GM10248 (cell line): ENCODE results near the gene C3orf20.

Source experiments
- CTCF ChIA-PET: fragments of 300-600 bp; sonication (Branson Sonifier 250); formaldehyde crosslinking; extraction: SDS; loops from one replicate; lab custom pipeline; 2021; ENCODE audit warnings: antibody characterized with exemption; lab: Yijun Ruan, JAX
- POLR2A ChIA-PET: fragments of 350-650 bp; sonication (Branson Sonifier 250); formaldehyde crosslinking; extraction: SDS; loops from one replicate; lab custom pipeline; 2020; ENCODE audit warnings: antibody characterized with exemption; lab: Yijun Ruan, JAX
- DNase-seq: peaks from one replicate; pipeline ENCODE4 v3.0.0; 2012; ENCODE audit errors: extremely low spot score
- TF ChIP-seq, protein P1 (sequence below): IDR thresholded peaks from 2 replicates; pipeline ENCODE4 v1.5.1; 2012; ENCODE audit warnings: mild to moderate bottlenecking, low read depth; ENCODE audit errors: extremely low read depth, missing control alignments, control extremely low read depth

Gene C3orf20

DNA sequence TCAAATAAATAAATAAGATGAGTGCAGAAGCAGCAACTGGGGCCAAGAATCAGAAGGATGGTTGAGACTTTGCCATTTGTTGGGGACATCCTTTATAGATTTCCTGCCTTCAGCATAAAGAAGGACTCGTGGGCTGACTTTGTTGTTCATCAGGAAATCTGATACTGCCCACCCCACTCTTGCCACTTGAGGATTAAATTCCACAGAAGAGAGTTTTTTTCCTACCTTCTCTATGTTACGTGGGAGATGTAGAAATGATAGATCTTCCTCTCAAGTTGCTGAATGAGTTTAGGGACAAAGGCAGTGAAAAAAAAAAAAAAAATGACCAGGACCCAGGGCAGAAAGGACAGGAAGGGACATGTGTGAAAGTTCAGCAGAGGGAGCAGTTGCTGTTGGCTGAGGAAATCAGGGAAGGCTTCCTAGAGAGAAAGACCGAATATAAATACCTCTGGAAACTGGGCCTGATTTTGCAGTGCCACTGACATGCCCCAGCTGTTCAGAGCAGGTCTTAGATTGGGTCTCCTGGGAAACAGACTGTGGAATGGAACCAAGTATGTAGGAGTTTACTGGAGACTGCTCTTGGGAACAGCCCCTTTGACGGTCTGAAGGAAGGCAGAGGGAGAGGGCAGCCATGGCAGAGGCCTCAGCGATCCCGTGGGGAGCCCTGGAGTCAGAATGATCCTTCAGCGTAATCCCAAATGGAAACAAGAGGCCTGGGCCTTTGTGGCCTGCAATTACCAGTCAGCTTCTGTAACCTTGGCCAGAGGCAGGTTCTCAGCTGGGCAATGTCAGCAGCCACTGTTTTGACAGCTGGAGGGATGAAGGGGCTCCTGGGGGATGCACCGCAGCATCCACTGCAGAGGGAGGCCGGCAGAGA, 50.9 kb downstream of the C3orf20 start:
- no peak for DNase-seq
- TF ChIP-seq, protein P1, sequence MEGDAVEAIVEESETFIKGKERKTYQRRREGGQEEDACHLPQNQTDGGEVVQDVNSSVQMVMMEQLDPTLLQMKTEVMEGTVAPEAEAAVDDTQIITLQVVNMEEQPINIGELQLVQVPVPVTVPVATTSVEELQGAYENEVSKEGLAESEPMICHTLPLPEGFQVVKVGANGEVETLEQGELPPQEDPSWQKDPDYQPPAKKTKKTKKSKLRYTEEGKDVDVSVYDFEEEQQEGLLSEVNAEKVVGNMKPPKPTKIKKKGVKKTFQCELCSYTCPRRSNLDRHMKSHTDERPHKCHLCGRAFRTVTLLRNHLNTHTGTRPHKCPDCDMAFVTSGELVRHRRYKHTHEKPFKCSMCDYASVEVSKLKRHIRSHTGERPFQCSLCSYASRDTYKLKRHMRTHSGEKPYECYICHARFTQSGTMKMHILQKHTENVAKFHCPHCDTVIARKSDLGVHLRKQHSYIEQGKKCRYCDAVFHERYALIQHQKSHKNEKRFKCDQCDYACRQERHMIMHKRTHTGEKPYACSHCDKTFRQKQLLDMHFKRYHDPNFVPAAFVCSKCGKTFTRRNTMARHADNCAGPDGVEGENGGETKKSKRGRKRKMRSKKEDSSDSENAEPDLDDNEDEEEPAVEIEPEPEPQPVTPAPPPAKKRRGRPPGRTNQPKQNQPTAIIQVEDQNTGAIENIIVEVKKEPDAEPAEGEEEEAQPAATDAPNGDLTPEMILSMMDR = no peak
- POLR2A ChIA-PET = no interaction called here
- CTCF ChIA-PET = interaction anchor here (1.2 kb wide), 1 partner anchor 16 kb away, joined by 5 read pairs; no protein-coding TSS in a partner anchor

DNA sequence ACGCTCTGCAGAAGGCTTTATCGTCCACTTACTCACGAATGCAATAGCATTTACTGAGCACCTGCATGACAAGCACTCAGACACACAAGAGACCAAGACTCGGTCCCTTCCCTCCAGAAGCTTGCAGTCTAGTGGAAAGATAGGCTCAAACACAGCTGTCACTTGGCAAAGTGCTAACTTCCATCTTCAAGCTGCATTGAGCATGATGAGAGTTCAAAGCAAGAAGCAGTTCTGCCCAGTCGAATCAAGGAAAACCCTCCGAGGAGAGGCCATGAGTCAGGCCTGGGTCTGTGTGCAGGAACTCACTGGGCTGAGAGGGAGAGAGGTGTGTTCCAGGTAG, 51.5 kb downstream of the C3orf20 start:
- ChIA-PET CTCF (interaction anchor here (1.3 kb wide), 1 partner anchor 15 kb away, joined by 3 read pairs; no protein-coding TSS in a partner anchor), POLR2A (no interaction called here)
- no peak for DNase-seq
- TF ChIP-seq, protein P1 = no peak

DNA sequence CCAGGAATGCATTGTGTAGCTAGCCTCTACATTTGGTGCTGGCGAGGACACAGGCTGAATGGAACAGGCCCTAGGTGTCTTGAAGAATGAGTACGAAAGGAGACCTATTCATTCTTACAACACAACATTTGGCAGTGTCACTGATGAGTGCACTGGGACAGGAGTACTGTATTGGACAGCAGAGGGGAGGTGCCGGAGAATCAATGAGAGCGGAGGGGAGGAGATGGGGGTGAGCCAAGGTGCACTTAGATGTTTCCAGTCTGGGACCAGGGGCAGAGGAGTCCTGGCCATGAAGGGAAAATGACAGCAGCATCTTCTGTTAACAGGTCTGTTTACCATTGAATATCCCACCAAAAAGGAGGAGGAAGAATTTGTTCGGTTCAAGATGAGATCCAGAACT, 53.2 kb downstream of the C3orf20 start:
- DNase-seq = no peak
- TF ChIP-seq, protein P1 = no peak
- CTCF ChIA-PET = interaction anchor here (1.7 kb wide), 1 partner anchor 41 kb away, joined by 4 read pairs; no protein-coding TSS in a partner anchor
- POLR2A ChIA-PET = no interaction called here

- TF ChIP-seq, protein P1 = no peak
- ChIA-PET POLR2A (no interaction called here), CTCF (no interaction called here)
- DNase-seq = no peak
Measured at GRCh38 chr3:14730703-14731382, 55.9 kb downstream of the C3orf20 start.

- CTCF ChIA-PET = interaction anchor here (0.9 to 1.5 kb wide), 4 partner anchors 14 to 40 kb away, joined by 3 to 5 read pairs (median 3); no protein-coding TSS in a partner anchor
- TF ChIP-seq, protein P1 = no peak
- POLR2A ChIA-PET = no interaction called here
- no peak for DNase-seq
Measured at GRCh38 chr3:14740983-14741382, 66.0 kb downstream of the C3orf20 start.

DNA sequence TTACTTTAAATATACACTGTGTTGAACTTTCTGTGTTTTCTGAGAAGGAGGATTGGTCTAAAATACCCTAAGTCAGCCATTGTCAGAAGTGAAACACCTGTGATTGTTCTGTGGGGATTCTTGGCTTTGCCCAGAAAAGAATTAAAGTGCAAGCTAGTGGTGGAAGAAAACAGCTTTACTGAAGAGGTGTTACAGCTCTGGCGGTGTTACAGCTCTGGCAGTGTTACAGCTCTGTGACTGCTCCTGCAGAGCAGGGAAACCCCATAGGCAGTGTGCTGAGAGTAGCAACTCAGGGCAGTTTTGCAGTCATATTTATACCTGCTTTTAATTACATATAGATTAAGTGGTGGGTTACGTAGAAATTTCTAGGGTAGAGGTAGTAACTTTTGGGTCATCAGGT, 66.6 kb downstream of the C3orf20 start:
- CTCF ChIA-PET = interaction anchor here (0.9 to 1.3 kb wide), 3 partner anchors 15 to 40 kb away, joined by 3 to 5 read pairs (median 3); no protein-coding TSS in a partner anchor
- DNase-seq = no peak
- TF ChIP-seq, protein P1 = no peak
- POLR2A ChIA-PET = no interaction called here
